Activated CD8-positive, alpha-beta T cell treated with anti-CD3 and anti-CD28 coated beads for 36 hours (primary cell): ENCODE data around the gene ARHGAP32. TPM values are rescaled to one million over a fixed set of nuclear protein-coding genes. Genes with fewer than 3 reads are reported as not detected.

Source experiments
- ATAC-seq: fragments of 200-7000 bp; cut with Tn5 transposase; one replicate; pipeline ENCODE4 v1.10.0; 2021; ENCODE audit warnings: mild to moderate bottlenecking, moderate library complexity
- CTCF ChIA-PET: fragments of 350-600 bp; sonication (Branson Sonifier 250); formaldehyde crosslinking; loops from one replicate; lab custom pipeline; 2021; ENCODE audit warnings: antibody characterized with exemption; lab: Charles Lee
- POLR2A ChIA-PET: fragments of 350-600 bp; sonication (Branson Sonifier 250); formaldehyde crosslinking; loops from one replicate; lab custom pipeline; 2021; ENCODE audit warnings: antibody characterized with exemption; lab: Charles Lee
- DNase-seq: peaks from one replicate; pipeline ENCODE4 v3.0.0-alpha.2; 2020
- H3K27ac Mint-ChIP-seq: one replicate; pipeline ENCODE4 v1.8.0; 2021; ENCODE audit warnings: mild to moderate bottlenecking, mixed read lengths
- H3K27me3 Mint-ChIP-seq: one replicate; pipeline ENCODE4 v1.8.0; 2021; ENCODE audit warnings: mixed read lengths
- H3K36me3 Mint-ChIP-seq: one replicate; pipeline ENCODE4 v1.8.0; 2021; ENCODE audit warnings: low read depth, mixed read lengths
- H3K4me1 Mint-ChIP-seq: one replicate; pipeline ENCODE4 v1.8.0; 2021; ENCODE audit warnings: low read depth, mixed read lengths
- H3K4me3 Mint-ChIP-seq: one replicate; pipeline ENCODE4 v1.8.0; 2021; ENCODE audit warnings: mild to moderate bottlenecking, moderate library complexity, mixed read lengths
- H3K9me3 Mint-ChIP-seq: one replicate; pipeline ENCODE4 v1.8.0; 2021; ENCODE audit warnings: mixed read lengths
- intact Hi-C: fragments of 100-400 bp; cut with micrococcal nuclease; formaldehyde crosslinking; loops from one replicate; pipeline ENCODE4 v1.10.0; 2022
- total RNA-seq, 2 experiments: library from RNA; stranded (reverse); gene quantifications; one replicate each; pipeline ENCODE4 v1.2.3, GENCODE V29; 2021
- TF ChIP-seq, protein P1 (sequence below): fragments of 200-600 bp; IDR thresholded peaks from one replicate; pipeline ENCODE4 v1.8.0; 2022; ENCODE audit warnings: antibody characterized with exemption, mild to moderate bottlenecking

ARHGAP32 gene
- total RNA-seq, 2 experiments from 2014 or later = 6.6 to 6.7 TPM

DNA sequence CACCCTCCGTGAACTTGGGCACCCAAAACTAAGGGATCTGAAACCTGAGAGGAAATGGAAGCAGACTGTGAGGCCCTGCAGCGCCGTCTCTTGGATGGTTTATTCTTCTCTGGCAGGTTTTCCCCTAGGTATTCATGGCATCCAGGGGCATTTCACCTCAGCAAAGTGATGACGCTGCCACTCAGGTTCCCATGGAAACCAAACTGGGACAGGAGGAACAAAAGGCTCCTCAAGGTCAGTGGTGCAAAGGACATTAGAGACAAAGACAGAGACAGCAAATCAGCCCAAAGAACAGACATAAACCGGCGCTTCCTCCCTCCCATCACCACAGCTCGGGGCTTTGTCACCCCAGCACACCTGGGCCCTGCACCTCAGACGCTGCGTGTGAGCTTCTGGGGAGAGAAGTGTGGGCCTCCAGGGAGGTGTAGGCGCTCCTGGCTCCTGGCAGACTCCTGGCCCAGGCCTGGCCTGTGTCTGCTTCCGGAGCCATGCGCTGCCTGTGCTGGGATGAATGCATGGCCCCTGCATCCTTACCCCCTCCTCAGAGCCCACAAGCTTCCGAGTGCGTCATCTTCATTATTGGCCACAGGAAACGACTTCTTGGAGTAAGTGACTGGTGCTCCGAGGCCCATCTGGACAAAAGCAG is 255.4 kb downstream of the ARHGAP32 start:
- CTCF ChIA-PET = interaction anchor here (0.8 to 2.7 kb wide), 3 partner anchors 20 to 51 kb away, joined by 3 to 15 read pairs (median 7); no protein-coding TSS in a partner anchor
- H3K27ac Mint-ChIP-seq = no peak overlapping the region
- TF ChIP-seq, protein P1, sequence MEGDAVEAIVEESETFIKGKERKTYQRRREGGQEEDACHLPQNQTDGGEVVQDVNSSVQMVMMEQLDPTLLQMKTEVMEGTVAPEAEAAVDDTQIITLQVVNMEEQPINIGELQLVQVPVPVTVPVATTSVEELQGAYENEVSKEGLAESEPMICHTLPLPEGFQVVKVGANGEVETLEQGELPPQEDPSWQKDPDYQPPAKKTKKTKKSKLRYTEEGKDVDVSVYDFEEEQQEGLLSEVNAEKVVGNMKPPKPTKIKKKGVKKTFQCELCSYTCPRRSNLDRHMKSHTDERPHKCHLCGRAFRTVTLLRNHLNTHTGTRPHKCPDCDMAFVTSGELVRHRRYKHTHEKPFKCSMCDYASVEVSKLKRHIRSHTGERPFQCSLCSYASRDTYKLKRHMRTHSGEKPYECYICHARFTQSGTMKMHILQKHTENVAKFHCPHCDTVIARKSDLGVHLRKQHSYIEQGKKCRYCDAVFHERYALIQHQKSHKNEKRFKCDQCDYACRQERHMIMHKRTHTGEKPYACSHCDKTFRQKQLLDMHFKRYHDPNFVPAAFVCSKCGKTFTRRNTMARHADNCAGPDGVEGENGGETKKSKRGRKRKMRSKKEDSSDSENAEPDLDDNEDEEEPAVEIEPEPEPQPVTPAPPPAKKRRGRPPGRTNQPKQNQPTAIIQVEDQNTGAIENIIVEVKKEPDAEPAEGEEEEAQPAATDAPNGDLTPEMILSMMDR = no peak
- no peak overlapping the region for H3K4me3 Mint-ChIP-seq
- intact Hi-C loops = no loop called here
- H3K36me3 Mint-ChIP-seq = no peaks in the 10 kb centered on the region
- H3K9me3 Mint-ChIP-seq = no peaks in the 10 kb centered on the region
- DNase-seq = no peak
- no peak for ATAC-seq
- POLR2A ChIA-PET = no interaction called here
- no peaks in the 10 kb centered on the region for H3K4me1 Mint-ChIP-seq
- H3K27me3 Mint-ChIP-seq = no peaks in the 10 kb centered on the region

DNA sequence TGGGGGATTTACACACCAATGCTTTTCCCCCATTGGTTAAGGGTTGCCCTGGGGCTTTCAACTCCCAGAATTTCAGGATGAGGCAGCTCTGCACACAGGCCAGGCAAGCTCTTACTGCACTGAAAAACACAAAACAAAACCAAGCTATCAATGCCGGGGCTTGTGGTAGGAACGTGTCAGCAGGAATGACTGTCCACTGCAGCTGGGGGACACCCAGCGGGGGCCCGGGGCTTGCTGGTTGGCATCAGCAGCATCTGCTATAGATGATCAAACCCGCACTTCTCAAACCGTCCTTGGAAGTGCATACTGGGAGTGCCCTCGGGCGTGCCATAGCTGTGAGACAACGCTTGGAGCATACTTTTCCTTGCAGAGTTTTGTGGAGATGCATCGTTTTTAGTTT is 257.2 kb downstream of the ARHGAP32 start:
- TF ChIP-seq, protein P1 = no peak
- ATAC-seq = no peak
- Mint-ChIP-seq H3K4me3 (no peak overlapping the region), H3K4me1 (no peaks in the 10 kb centered on the region), H3K27ac (no peak overlapping the region), H3K9me3 (no peaks in the 10 kb centered on the region), H3K36me3 (no peaks in the 10 kb centered on the region), H3K27me3 (no peaks in the 10 kb centered on the region)
- ChIA-PET POLR2A (interaction anchor here (1.3 kb wide), 1 partner anchor 44 kb away, joined by 3 read pairs; the partner anchor contains the start of gene KCNJ5), CTCF (interaction anchor here (2.0 kb wide), 1 partner anchor 21 kb away, joined by 7 read pairs; no protein-coding TSS in a partner anchor)
- no peak for DNase-seq
- intact Hi-C loops = no loop called here

DNA sequence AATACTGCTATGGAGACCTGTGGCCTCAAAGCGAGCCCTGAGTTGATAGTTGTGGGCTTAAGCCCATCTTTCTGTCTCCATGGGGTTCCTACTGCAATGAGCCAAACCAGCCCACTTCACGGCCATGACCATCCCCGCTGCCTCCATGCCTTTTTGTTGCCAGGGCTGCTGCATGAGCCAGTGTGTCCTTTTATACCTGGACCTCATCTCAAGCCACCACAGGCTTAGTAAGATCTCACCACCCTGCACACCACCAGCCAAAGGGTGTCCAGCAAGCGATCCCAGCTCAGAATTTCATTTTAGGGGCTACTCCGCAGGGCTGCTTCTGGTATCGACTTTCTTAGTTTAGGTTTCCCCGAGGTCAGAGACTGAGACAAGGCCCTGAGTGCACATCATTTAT is 257.8 kb downstream of the ARHGAP32 start:
- DNase-seq (no peak), ATAC-seq (no peak)
- peaks cover 3% of the 10 kb centered on the region for H3K4me1 Mint-ChIP-seq
- TF ChIP-seq, protein P1 = no peak
- no peaks in the 10 kb centered on the region for H3K9me3 Mint-ChIP-seq
- H3K27me3 Mint-ChIP-seq = no peaks in the 10 kb centered on the region
- ChIA-PET CTCF (interaction anchor here (1.1 to 1.2 kb wide), 2 partner anchors 22 to 29 kb away, joined by 4 to 5 read pairs; no protein-coding TSS in a partner anchor), POLR2A (no interaction called here)
- no peaks in the 10 kb centered on the region for H3K36me3 Mint-ChIP-seq
- no peak overlapping the region for H3K27ac Mint-ChIP-seq
- no peak overlapping the region for H3K4me3 Mint-ChIP-seq
- intact Hi-C loops = no loop called here

DNA sequence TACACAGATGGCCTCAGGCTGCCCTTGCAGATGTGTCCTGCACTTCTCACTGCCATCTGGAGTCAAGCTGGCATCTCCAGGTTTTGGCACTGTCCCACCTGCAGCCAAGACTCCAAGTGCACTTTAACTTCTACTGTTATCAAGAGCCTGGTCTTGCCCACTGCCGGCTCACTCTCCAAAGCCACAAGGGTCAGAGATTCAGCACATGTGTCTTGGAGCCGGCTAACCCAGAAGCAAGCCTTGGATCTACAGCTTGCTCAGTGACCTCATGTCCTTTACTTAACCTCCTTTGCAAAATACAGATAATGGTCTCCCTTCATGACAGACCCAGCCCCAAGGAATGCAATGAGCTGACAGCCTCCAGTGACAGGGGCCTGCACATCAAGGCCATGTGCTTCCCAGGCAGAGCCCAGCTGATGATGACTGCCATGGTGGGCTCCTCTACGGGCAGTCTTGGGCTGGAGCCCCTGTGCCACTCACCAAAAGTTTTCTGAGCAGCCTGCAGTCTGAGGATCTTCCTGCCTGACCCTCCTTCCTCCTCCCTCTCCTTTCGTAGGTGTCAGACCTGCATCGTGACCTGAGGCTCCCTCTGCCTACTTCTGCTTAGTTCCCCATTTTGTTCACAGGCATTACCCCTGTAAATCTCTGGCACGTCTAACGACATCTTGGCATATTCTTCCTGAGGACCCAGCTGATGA is 258.5 kb downstream of the ARHGAP32 start:
- Mint-ChIP-seq H3K36me3 (no peaks in the 10 kb centered on the region), H3K27me3 (no peaks in the 10 kb centered on the region), H3K27ac (no peak overlapping the region), H3K4me1 (peaks cover 6% of the 10 kb centered on the region), H3K9me3 (no peaks in the 10 kb centered on the region), H3K4me3 (no peak overlapping the region)
- DNase-seq (no peak), ATAC-seq (no peak)
- TF ChIP-seq, protein P1 = no peak
- ChIA-PET CTCF (interaction anchor here (1.1 to 1.2 kb wide), 2 partner anchors 23 to 28 kb away, joined by 4 to 5 read pairs; no protein-coding TSS in a partner anchor), POLR2A (interaction anchor here (1.3 kb wide), 1 partner anchor 12 kb away, joined by 5 read pairs; no protein-coding TSS in a partner anchor)
- intact Hi-C loops = no loop called here

DNA sequence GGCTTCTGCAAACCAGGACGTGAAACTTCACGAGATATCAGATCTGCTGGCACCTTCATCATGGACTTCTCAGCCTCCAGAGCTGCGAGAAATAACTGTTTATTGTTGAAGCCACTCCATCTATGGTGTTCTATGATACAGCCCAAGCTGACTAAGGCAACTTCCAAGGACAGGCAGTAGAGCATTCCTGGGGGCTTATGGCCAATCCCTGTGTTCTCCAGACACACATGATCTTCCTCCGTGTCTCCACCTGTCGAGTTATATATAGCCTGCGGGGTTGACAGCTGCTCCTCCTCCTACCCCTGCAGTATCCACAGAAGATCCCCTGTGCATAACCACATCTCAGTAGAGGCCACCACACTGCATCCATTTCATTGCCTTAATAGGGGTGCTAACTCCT is 260.5 kb downstream of the ARHGAP32 start:
- no peak overlapping the region for H3K4me3 Mint-ChIP-seq
- ATAC-seq (no peak), DNase-seq (no peak)
- H3K27ac Mint-ChIP-seq = no peak overlapping the region
- no peaks in the 10 kb centered on the region for H3K27me3 Mint-ChIP-seq
- CTCF ChIA-PET = interaction anchor here (1.4 kb wide), 1 partner anchor 24 kb away, joined by 3 read pairs; no protein-coding TSS in a partner anchor
- H3K9me3 Mint-ChIP-seq = no peaks in the 10 kb centered on the region
- H3K4me1 Mint-ChIP-seq = peaks cover 11% of the 10 kb centered on the region
- H3K36me3 Mint-ChIP-seq = no peaks in the 10 kb centered on the region
- POLR2A ChIA-PET = no interaction called here
- intact Hi-C loops = no loop called here
- TF ChIP-seq, protein P1 = no peak
